ENCODE results near the gene RGS18. TPM values are rescaled to one million over a fixed set of nuclear protein-coding genes. Genes with fewer than 3 reads are reported as not detected.
"Not testable (repeated sequence)": the region's sequence is repeated elsewhere in the genome, so short reads cannot be mapped to it uniquely, and the experiment has no call there.

The RGS18 gene
- total RNA-seq, 1 experiment from 2014 or later, result 19.3 TPM

GRCh38 chr1:192167011-192167410, 8.7 kb downstream of the RGS18 start:
- no peak for DNase-seq (ENCODE audit: low spot score)

- DNase-seq (ENCODE audit: low spot score), result no peak
Measured at GRCh38 chr1:192167911-192168700, 9.8 kb downstream of the RGS18 start.

GRCh38 chr1:192168964-192169363, 10.7 kb downstream of the RGS18 start:
- DNase-seq (ENCODE audit: low spot score), result no peak

- no peak for DNase-seq (ENCODE audit: low spot score)
Measured at GRCh38 chr1:192170196-192170984, 12.1 kb downstream of the RGS18 start.

GRCh38 chr1:192171123-192171522, 12.9 kb downstream of the RGS18 start:
- no peak for DNase-seq (ENCODE audit: low spot score)

GRCh38 chr1:192175971-192176370, 17.7 kb downstream of the RGS18 start:
- no peak for DNase-seq (ENCODE audit: low spot score)

GRCh38 chr1:192183788-192184187, 25.5 kb downstream of the RGS18 start:
- no peak for DNase-seq (ENCODE audit: low spot score)

- no peak for DNase-seq (ENCODE audit: low spot score)
Measured at GRCh38 chr1:192186197-192186596, 27.9 kb downstream of the RGS18 start.

GRCh38 chr1:192190066-192190465, 31.8 kb downstream of the RGS18 start:
- DNase-seq (ENCODE audit: low spot score), result no peak

- no peak for DNase-seq (ENCODE audit: low spot score)
Measured at GRCh38 chr1:192201303-192201702, 43.0 kb downstream of the RGS18 start.

- DNase-seq (ENCODE audit: low spot score), result no peak
Measured at GRCh38 chr1:192224396-192224795, 66.1 kb downstream of the RGS18 start.

GRCh38 chr1:192224846-192225245, 66.6 kb downstream of the RGS18 start:
- no peak for DNase-seq (ENCODE audit: low spot score)

- no peak for DNase-seq (ENCODE audit: low spot score)
Measured at GRCh38 chr1:192225266-192225665, 67.0 kb downstream of the RGS18 start.

- DNase-seq (ENCODE audit: low spot score), result peak; percentile 44
Measured at GRCh38 chr1:192225703-192226102, 67.4 kb downstream of the RGS18 start.

GRCh38 chr1:192227330-192227729, 69.1 kb downstream of the RGS18 start:
- no peak for DNase-seq (ENCODE audit: low spot score)

GRCh38 chr1:192227980-192228379, 69.7 kb downstream of the RGS18 start:
- DNase-seq (ENCODE audit: low spot score), result not testable (repeated sequence)

GRCh38 chr1:192232817-192233417, 74.7 kb downstream of the RGS18 start:
- DNase-seq (ENCODE audit: low spot score), result no peak

GRCh38 chr1:192235127-192235526, 76.9 kb downstream of the RGS18 start:
- no peak for DNase-seq (ENCODE audit: low spot score)
